Measurements from ENCODE around the gene INAFM2. TPM values are rescaled to one million over a fixed set of nuclear protein-coding genes. Genes with fewer than 3 reads are reported as not detected.

Gene INAFM2
- total and polyA plus RNA-seq, 9 of the 15 experiments (the other 6 are each of a cell fraction or from before 2014, with no cell fraction given) = 11.8 to 43.1 (median 27.2) TPM

GRCh38 chr15:40301467-40302179 is 21.9 kb upstream of the INAFM2 start (continued):
- TF ChIP-seq RNF219 (CRISPR knock-in tag; IDR thresholded peaks at IDR 0.05) = no peak
- TF ChIP-seq TBP (optimal IDR thresholded peaks at IDR 0.05; ENCODE audit: low read depth, low read length) = no peak
- no peak for TF ChIP-seq FOXM1 (IDR thresholded peaks at IDR 0.05; ENCODE audit: low read depth)
- TF ChIP-seq FOXM1 (CRISPR knock-in tag; IDR thresholded peaks at IDR 0.05; ENCODE audit: low read depth) = no peak
- no peak for TF ChIP-seq SAFB (IDR thresholded peaks at IDR 0.05; ENCODE audit: borderline replicate concordance, low read depth, low read length)
- no peak for TF ChIP-seq ZBTB9 (CRISPR knock-in tag; IDR thresholded peaks at IDR 0.05)
- TF ChIP-seq ZNF778 (CRISPR knock-in tag; IDR thresholded peaks at IDR 0.05) = no peak
- no peak for TF ChIP-seq MAZ (CRISPR knock-in tag; conservative IDR thresholded peaks at IDR 0.05 in 1 of 2, IDR thresholded peaks at IDR 0.05 in 1 of 2)
- TF ChIP-seq ZKSCAN3 (CRISPR knock-in tag; IDR thresholded peaks at IDR 0.05) = no peak
- no peak for TF ChIP-seq ZNF140 (CRISPR knock-in tag; IDR thresholded peaks at IDR 0.05)
- TF ChIP-seq L3MBTL2 (IDR thresholded peaks at IDR 0.05) = peak; percentile 62

Data from K562 (cell line).